HepG2 (cell line): ENCODE measurements around the gene NUP153. TPM values are rescaled to one million over a fixed set of nuclear protein-coding genes. Genes with fewer than 3 reads are reported as not detected.

Source experiments
- AGO1 ChIP-seq: fragments of 200-400 bp; formaldehyde crosslinking; IDR thresholded peaks from 2 replicates; pipeline ENCODE4 v1.6.1; 2017; ENCODE audit warnings: mild to moderate bottlenecking, low read depth, low read length, moderate library complexity; ENCODE audit not compliant: poor library complexity, severe bottlenecking
- ATM ChIP-seq: fragments of 450-650 bp; IDR thresholded peaks from 2 replicates; pipeline ENCODE4 v1.7.1; 2017; ENCODE audit warnings: mild to moderate bottlenecking, borderline replicate concordance
- HES4 ChIP-seq: sonication (generic); formaldehyde crosslinking; IDR thresholded peaks from 2 replicates; pipeline ENCODE4 v1.9.0; 2021; ENCODE audit warnings: mild to moderate bottlenecking, missing genetic modification reagents, borderline replicate concordance
- KAT7 ChIP-seq: IDR thresholded peaks from 2 replicates; pipeline ENCODE4 v1.6.1; 2018; ENCODE audit warnings: borderline replicate concordance, missing compliant biosample characterization
- NFE2 ChIP-seq: sonication (generic); formaldehyde crosslinking; IDR thresholded peaks from 2 replicates; pipeline ENCODE4 v1.4.0; 2020; ENCODE audit warnings: missing genetic modification reagents
- PAF1 ChIP-seq: IDR thresholded peaks from 2 replicates; pipeline ENCODE4 v1.6.1; 2016; ENCODE audit warnings: missing genetic modification reagents, missing compliant biosample characterization
- RCOR2 ChIP-seq: IDR thresholded peaks from 2 replicates; pipeline ENCODE4 v1.6.1; 2016; ENCODE audit warnings: missing biosample characterization, missing genetic modification reagents
- SPEN ChIP-seq: sonication (generic); formaldehyde crosslinking; IDR thresholded peaks from 2 replicates; pipeline ENCODE4 v1.5.1; 2020; ENCODE audit warnings: low read depth, mild to moderate bottlenecking, missing genetic modification reagents
- ZC3H13 ChIP-seq: sonication (generic); formaldehyde crosslinking; IDR thresholded peaks from 2 replicates; pipeline ENCODE4 v1.8.1; 2023; ENCODE audit warnings: mild to moderate bottlenecking, missing genetic modification reagents, moderate library complexity
- ZFY ChIP-seq: sonication (generic); formaldehyde crosslinking; IDR thresholded peaks from 2 replicates; pipeline ENCODE4 v1.4.0; 2020; ENCODE audit warnings: missing genetic modification reagents
- ZNF20 ChIP-seq: sonication (generic); formaldehyde crosslinking; IDR thresholded peaks from 2 replicates; pipeline ENCODE4 v1.4.0; 2020; ENCODE audit warnings: mild to moderate bottlenecking, moderate library complexity, missing genetic modification reagents
- ZNF263 ChIP-seq: sonication (generic); formaldehyde crosslinking; IDR thresholded peaks from 2 replicates; pipeline ENCODE4 v1.4.0; 2020; ENCODE audit warnings: missing genetic modification reagents
- ZNF430 ChIP-seq: sonication (generic); formaldehyde crosslinking; IDR thresholded peaks from 2 replicates; pipeline ENCODE4 v1.9.0; 2021; ENCODE audit warnings: mild to moderate bottlenecking, missing genetic modification reagents
- ZNF616 ChIP-seq: sonication (generic); formaldehyde crosslinking; IDR thresholded peaks from 2 replicates; pipeline ENCODE4 v1.5.0; 2020; ENCODE audit warnings: low read depth, mild to moderate bottlenecking, missing genetic modification reagents
- ZNF674 ChIP-seq: sonication (generic); formaldehyde crosslinking; IDR thresholded peaks from 2 replicates; pipeline ENCODE4 v1.5.0; 2020; ENCODE audit warnings: low read depth, mild to moderate bottlenecking, missing genetic modification reagents
- polyA plus RNA-seq, 8 experiments: library from polyadenylated mRNA; depleted of rRNA in 3 of 8; stranded (reverse) in 7 of 8; unstranded in 1 of 8; fragments of >200 nt; fragmentation: Illumina TruSeq in 4 of 8; extraction: Trizol in 4 of 8; gene quantifications; 2 replicates each; pipeline versions ENCODE4 v1.2.1 to v1.2.3, GENCODE V29; 2011 to 2016; ENCODE audit warnings: low read depth in 4 of 8, missing spikeins in 1 of 8, mixed read lengths in 1 of 8; ENCODE audit not compliant: insufficient read depth in 1 of 8
- total RNA-seq, 5 experiments: library from RNA; depleted of rRNA; stranded (reverse); fragments of >200 nt; fragmentation: Illumina TruSeq; extraction: Trizol; gene quantifications; 2 replicates each; pipeline ENCODE4 v1.2.3, GENCODE V29; 2016; ENCODE audit warnings: low read depth in 1 of 5
- TF ChIP-seq, protein P1 (sequence below): sonication (generic); formaldehyde crosslinking; IDR thresholded peaks from 2 replicates; pipeline ENCODE4 v1.4.0; 2020; ENCODE audit warnings: missing genetic modification reagents
- TF ChIP-seq, protein P2 (sequence below): IDR thresholded peaks from 2 replicates; pipeline ENCODE4 v1.6.1; 2016; ENCODE audit warnings: low read depth, missing genetic modification reagents, missing compliant biosample characterization
- TF ChIP-seq, protein P3 (sequence below): sonication (generic); formaldehyde crosslinking; IDR thresholded peaks from 2 replicates; pipeline ENCODE4 v1.5.1; 2020; ENCODE audit warnings: mild to moderate bottlenecking, missing genetic modification reagents, moderate library complexity
- TF ChIP-seq, protein P4 (sequence below): sonication (generic); formaldehyde crosslinking; IDR thresholded peaks from 2 replicates; pipeline ENCODE4 v1.8.1; 2023; ENCODE audit warnings: mild to moderate bottlenecking, inconsistent platforms, moderate library complexity, missing genetic modification reagents, borderline replicate concordance

Gene NUP153
- total and polyA plus RNA-seq, 2 of the 13 experiments (the other 11 are each of a cell fraction or from before 2014, with no cell fraction given) = 29.8 to 55.2 TPM

DNA sequence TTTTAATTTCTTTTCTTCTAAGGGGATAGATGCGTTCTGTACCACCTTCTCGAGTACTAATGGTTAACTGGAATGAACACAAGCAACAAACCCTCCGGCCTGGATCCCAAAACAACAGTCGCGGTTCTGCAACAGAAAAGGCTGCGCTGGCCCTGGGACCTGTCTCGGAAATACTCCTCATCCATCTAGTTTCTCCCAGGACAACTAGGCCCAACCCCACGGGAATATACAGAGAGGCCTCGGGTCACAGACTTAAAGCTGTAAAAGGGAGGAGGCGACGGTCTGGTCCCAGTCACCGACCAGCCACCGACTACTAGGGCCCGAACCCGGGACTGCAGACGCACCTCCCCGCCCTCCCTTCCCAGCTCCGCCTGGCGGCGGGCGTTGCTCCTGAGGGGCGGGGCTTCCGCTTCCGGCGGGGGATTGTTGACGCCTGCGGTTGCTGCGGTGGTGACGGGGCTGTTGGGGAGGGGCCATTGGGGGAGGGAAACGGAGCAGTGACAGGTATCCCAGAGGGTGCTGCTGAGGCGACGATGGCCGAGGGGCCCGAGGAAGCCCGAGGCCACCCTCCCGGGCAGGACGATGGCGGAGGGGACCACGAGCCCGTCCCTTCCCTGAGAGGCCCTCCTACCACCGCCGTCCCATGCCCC is 106.7 kb downstream of the NUP153 start, which contains the start of gene FAM8A1 (continued):
- TF ChIP-seq RCOR2 (CRISPR knock-in tag) (peak; percentile 74), HES4 (CRISPR knock-in tag) (peak; percentile 95), ZNF616 (CRISPR knock-in tag) (peak; percentile 72; the same call in 1 of the 2 replicates), ZNF674 (no peak), ZFY (CRISPR knock-in tag) (no peak; the same call in 1 of the 2 replicates), ZNF430 (CRISPR knock-in tag) (no peak), ZNF20 (CRISPR knock-in tag) (no peak), PAF1 (CRISPR knock-in tag) (no peak), ATM (no peak), AGO1 (no peak), ZC3H13 (CRISPR knock-in tag) (0 out of 2 replicates have a peak, but pooled peaks have one; percentile 52), KAT7 (0 out of 2 replicates have a peak, but pooled peaks have one; percentile 62), SPEN (CRISPR knock-in tag) (0 out of 2 replicates have a peak, but pooled peaks have one; percentile 49), NFE2 (CRISPR knock-in tag) (peak; percentile 34; the same call in 1 of the 2 replicates), ZNF263 (CRISPR knock-in tag) (no peak)
- TF ChIP-seq, protein P1, sequence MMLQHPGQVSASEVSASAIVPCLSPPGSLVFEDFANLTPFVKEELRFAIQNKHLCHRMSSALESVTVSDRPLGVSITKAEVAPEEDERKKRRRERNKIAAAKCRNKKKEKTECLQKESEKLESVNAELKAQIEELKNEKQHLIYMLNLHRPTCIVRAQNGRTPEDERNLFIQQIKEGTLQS = no peak; the same call in 1 of the 2 replicates
- TF ChIP-seq, protein P2, sequence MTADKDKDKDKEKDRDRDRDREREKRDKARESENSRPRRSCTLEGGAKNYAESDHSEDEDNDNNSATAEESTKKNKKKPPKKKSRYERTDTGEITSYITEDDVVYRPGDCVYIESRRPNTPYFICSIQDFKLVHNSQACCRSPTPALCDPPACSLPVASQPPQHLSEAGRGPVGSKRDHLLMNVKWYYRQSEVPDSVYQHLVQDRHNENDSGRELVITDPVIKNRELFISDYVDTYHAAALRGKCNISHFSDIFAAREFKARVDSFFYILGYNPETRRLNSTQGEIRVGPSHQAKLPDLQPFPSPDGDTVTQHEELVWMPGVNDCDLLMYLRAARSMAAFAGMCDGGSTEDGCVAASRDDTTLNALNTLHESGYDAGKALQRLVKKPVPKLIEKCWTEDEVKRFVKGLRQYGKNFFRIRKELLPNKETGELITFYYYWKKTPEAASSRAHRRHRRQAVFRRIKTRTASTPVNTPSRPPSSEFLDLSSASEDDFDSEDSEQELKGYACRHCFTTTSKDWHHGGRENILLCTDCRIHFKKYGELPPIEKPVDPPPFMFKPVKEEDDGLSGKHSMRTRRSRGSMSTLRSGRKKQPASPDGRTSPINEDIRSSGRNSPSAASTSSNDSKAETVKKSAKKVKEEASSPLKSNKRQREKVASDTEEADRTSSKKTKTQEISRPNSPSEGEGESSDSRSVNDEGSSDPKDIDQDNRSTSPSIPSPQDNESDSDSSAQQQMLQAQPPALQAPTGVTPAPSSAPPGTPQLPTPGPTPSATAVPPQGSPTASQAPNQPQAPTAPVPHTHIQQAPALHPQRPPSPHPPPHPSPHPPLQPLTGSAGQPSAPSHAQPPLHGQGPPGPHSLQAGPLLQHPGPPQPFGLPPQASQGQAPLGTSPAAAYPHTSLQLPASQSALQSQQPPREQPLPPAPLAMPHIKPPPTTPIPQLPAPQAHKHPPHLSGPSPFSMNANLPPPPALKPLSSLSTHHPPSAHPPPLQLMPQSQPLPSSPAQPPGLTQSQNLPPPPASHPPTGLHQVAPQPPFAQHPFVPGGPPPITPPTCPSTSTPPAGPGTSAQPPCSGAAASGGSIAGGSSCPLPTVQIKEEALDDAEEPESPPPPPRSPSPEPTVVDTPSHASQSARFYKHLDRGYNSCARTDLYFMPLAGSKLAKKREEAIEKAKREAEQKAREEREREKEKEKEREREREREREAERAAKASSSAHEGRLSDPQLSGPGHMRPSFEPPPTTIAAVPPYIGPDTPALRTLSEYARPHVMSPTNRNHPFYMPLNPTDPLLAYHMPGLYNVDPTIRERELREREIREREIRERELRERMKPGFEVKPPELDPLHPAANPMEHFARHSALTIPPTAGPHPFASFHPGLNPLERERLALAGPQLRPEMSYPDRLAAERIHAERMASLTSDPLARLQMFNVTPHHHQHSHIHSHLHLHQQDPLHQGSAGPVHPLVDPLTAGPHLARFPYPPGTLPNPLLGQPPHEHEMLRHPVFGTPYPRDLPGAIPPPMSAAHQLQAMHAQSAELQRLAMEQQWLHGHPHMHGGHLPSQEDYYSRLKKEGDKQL (CRISPR knock-in tag) = peak; percentile 76; the same call in 1 of the 2 replicates
- TF ChIP-seq, protein P3, sequence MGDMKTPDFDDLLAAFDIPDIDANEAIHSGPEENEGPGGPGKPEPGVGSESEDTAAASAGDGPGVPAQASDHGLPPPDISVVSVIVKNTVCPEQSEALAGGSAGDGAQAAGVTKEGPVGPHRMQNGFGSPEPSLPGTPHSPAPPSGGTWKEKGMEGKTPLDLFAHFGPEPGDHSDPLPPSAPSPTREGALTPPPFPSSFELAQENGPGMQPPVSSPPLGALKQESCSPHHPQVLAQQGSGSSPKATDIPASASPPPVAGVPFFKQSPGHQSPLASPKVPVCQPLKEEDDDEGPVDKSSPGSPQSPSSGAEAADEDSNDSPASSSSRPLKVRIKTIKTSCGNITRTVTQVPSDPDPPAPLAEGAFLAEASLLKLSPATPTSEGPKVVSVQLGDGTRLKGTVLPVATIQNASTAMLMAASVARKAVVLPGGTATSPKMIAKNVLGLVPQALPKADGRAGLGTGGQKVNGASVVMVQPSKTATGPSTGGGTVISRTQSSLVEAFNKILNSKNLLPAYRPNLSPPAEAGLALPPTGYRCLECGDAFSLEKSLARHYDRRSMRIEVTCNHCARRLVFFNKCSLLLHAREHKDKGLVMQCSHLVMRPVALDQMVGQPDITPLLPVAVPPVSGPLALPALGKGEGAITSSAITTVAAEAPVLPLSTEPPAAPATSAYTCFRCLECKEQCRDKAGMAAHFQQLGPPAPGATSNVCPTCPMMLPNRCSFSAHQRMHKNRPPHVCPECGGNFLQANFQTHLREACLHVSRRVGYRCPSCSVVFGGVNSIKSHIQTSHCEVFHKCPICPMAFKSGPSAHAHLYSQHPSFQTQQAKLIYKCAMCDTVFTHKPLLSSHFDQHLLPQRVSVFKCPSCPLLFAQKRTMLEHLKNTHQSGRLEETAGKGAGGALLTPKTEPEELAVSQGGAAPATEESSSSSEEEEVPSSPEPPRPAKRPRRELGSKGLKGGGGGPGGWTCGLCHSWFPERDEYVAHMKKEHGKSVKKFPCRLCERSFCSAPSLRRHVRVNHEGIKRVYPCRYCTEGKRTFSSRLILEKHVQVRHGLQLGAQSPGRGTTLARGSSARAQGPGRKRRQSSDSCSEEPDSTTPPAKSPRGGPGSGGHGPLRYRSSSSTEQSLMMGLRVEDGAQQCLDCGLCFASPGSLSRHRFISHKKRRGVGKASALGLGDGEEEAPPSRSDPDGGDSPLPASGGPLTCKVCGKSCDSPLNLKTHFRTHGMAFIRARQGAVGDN (CRISPR knock-in tag) = no peak; the same call in 1 of the 2 replicates
- TF ChIP-seq, protein P4, sequence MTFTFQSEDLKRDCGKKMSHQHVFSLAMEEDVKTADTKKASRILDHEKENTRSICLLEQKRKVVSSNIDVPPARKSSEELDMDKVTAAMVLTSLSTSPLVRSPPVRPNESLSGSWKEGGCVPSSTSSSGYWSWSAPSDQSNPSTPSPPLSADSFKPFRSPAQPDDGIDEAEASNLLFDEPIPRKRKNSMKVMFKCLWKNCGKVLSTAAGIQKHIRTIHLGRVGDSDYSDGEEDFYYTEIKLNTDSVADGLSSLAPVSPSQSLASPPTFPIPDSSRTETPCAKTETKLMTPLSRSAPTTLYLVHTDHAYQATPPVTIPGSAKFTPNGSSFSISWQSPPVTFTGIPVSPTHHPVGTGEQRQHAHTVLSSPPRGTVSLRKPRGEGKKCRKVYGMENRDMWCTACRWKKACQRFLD (CRISPR knock-in tag) = no peak
